Kidney epithelial cell (primary cell): ENCODE data around the gene TUBA1C. TPM values are rescaled to one million over a fixed set of nuclear protein-coding genes. Genes with fewer than 3 reads are reported as not detected.

Source experiments
- DNase-seq: peaks from one replicate; pipeline ENCODE4 v3.0.0-alpha.2; 2010; ENCODE audit warnings: low read depth
- H3K27me3 ChIP-seq: 2 replicates; pipeline ENCODE4 v1.6.0; 2011; ENCODE audit warnings: low read length; ENCODE audit not compliant: control insufficient read depth, insufficient read depth
- H3K36me3 ChIP-seq: 2 replicates; pipeline ENCODE4 v1.5.1; 2011; ENCODE audit warnings: low read length; ENCODE audit not compliant: control insufficient read depth, insufficient read depth
- H3K4me3 ChIP-seq: 2 replicates; pipeline ENCODE4 v1.5.1; 2011; ENCODE audit warnings: low read depth, mild to moderate bottlenecking, control low read depth, low read length
- total RNA-seq: library from RNA; depleted of rRNA; stranded (reverse); fragments of >200 nt; gene quantifications from 2 replicates; pipeline ENCODE4 v1.2.3, GENCODE V29; 2015
- TF ChIP-seq, protein P1 (sequence below): IDR thresholded peaks from 2 replicates; pipeline ENCODE4 v1.5.1; 2011; ENCODE audit warnings: mild to moderate bottlenecking, moderate library complexity, low read length, control low read depth, inconsistent platforms; ENCODE audit not compliant: insufficient read depth, poor library complexity, severe bottlenecking

The TUBA1C gene
- 544 and 682 TPM in 2 replicates for total RNA-seq

GRCh38 chr12:49264873-49265792 is at the start of gene TUBA1C:
TUBA1C (plus strand) TSS chr12:49265082; CDS start chr12:49265182, 100 bp downstream.
- Histone ChIP-seq H3K27me3 (no peaks in the 10 kb centered on the region), H3K4me3 (peak within 1 kb of the TSS; percentile 99), H3K36me3 (no peaks in the 10 kb centered on the region)
- peak; percentile 86 for DNase-seq
- TF ChIP-seq, protein P1, sequence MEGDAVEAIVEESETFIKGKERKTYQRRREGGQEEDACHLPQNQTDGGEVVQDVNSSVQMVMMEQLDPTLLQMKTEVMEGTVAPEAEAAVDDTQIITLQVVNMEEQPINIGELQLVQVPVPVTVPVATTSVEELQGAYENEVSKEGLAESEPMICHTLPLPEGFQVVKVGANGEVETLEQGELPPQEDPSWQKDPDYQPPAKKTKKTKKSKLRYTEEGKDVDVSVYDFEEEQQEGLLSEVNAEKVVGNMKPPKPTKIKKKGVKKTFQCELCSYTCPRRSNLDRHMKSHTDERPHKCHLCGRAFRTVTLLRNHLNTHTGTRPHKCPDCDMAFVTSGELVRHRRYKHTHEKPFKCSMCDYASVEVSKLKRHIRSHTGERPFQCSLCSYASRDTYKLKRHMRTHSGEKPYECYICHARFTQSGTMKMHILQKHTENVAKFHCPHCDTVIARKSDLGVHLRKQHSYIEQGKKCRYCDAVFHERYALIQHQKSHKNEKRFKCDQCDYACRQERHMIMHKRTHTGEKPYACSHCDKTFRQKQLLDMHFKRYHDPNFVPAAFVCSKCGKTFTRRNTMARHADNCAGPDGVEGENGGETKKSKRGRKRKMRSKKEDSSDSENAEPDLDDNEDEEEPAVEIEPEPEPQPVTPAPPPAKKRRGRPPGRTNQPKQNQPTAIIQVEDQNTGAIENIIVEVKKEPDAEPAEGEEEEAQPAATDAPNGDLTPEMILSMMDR, result peak; percentile 19

GRCh38 chr12:49219417-49220026 is 45.4 kb upstream of the TUBA1C start:
- TF ChIP-seq, protein P1, result no peak
- no peaks in the 10 kb centered on the region for H3K27me3 ChIP-seq
- no peak for DNase-seq

DNA sequence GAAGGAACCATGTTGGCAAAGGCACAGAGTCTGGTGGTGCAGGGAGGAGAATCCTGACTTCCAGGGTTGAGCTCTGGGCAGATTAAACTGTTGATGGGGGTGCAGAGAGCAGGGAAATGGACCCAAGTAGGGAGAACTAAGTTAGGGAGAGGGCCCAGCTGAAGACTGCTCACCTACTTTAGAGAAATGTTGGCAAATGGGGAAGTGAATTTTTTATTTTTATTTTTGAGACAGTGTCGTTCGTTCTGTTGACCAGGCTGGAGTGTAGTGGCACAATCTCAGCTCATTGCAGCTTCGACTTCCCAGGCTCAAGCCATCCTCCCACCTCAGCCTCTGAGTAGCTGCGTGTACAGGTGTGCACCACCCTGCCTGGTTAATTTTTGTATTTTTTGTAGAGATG is 43.9 kb upstream of the TUBA1C start:
- no peak for DNase-seq
- H3K4me3 ChIP-seq, result no peak overlapping the region
- no peaks in the 10 kb centered on the region for H3K36me3 ChIP-seq
- TF ChIP-seq, protein P1, result no peak
- H3K27me3 ChIP-seq, result no peaks in the 10 kb centered on the region

More at GRCh38 chr12:49219417-49220026, 45.4 kb upstream of the TUBA1C start:
- Histone ChIP-seq H3K36me3 (no peaks in the 10 kb centered on the region), H3K4me3 (no peak overlapping the region)

DNA sequence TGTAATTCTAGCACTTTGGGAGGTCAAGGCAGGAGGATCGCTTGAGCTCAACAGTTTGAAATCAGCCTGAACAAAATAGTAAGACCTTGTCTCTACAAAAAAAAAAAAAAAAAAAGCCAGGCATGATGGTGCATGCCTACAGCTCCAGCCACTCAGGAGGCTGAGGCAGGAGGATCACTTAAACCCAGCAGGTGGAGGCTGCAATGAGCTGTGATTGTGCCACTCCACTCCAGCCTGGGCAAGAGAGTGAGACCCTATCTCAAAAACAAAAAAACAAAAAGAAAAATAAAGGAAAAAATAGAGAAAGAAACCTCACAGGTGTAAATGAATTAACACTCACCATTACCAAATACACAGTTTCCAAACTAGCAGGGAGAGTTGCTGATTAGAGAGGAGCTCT is 41.8 kb upstream of the TUBA1C start:
- no peak for DNase-seq
- TF ChIP-seq, protein P1, result no peak
- Histone ChIP-seq H3K36me3 (no peaks in the 10 kb centered on the region), H3K4me3 (no peak overlapping the region), H3K27me3 (no peaks in the 10 kb centered on the region)

GRCh38 chr12:49223590-49224369 is 41.1 kb upstream of the TUBA1C start:
- Histone ChIP-seq H3K27me3 (no peaks in the 10 kb centered on the region), H3K4me3 (no peak overlapping the region), H3K36me3 (no peaks in the 10 kb centered on the region)
- DNase-seq, result no peak
- TF ChIP-seq, protein P1, result no peak
